SW 1271 (cell line): ENCODE measurements around the gene USP15.
A peak's percentile ranks its signal among the peaks of the same experiment; 100 is the strongest.

Experiments used
- DNase-seq, 2 experiments: peaks; one replicate each; lab custom pipeline; 2025; lab: John Stamatoyannopoulos, UW

USP15 gene

GRCh38 chr12:62258231-62258630 lies 2.0 kb upstream of the USP15 start:
- no peak for DNase-seq

GRCh38 chr12:62258941-62259630 lies 1.1 kb upstream of the USP15 start:
- peak in 1 of 2 experiments; percentile 42 for DNase-seq

- DNase-seq = no peak
Observed at GRCh38 chr12:62259631-62259992, 592 bp upstream of the USP15 start.

- peak in 1 of 2 experiments; percentile 27 for DNase-seq
Observed at GRCh38 chr12:62260733-62261683, 804 bp downstream of the USP15 start.

- DNase-seq = no peak
Observed at GRCh38 chr12:62261876-62262517, 1.8 kb downstream of the USP15 start.

GRCh38 chr12:62263232-62263631 lies 3.0 kb downstream of the USP15 start:
- DNase-seq = no peak

GRCh38 chr12:62263966-62264365 lies 3.8 kb downstream of the USP15 start:
- DNase-seq = no peak

GRCh38 chr12:62264706-62265105 lies 4.5 kb downstream of the USP15 start:
- no peak for DNase-seq

- no peak for DNase-seq
Observed at GRCh38 chr12:62265511-62265910, 5.3 kb downstream of the USP15 start.

GRCh38 chr12:62267026-62267425 lies 6.8 kb downstream of the USP15 start:
- no peak for DNase-seq

- DNase-seq = no peak
Observed at GRCh38 chr12:62267480-62267879, 7.3 kb downstream of the USP15 start.

- peak in 1 of 2 experiments; percentile 16 for DNase-seq
Observed at GRCh38 chr12:62268956-62269355, 8.8 kb downstream of the USP15 start.

GRCh38 chr12:62269464-62270228 lies 9.4 kb downstream of the USP15 start:
- DNase-seq = no peak

GRCh38 chr12:62270384-62270783 lies 10.2 kb downstream of the USP15 start:
- DNase-seq = no peak

GRCh38 chr12:62270872-62271271 lies 10.7 kb downstream of the USP15 start:
- DNase-seq = no peak

- DNase-seq = no peak
Observed at GRCh38 chr12:62272936-62273552, 12.8 kb downstream of the USP15 start.

- no peak for DNase-seq
Observed at GRCh38 chr12:62273724-62274380, 13.6 kb downstream of the USP15 start.

GRCh38 chr12:62278022-62278421 lies 17.8 kb downstream of the USP15 start:
- DNase-seq = no peak

GRCh38 chr12:62279058-62279457 lies 18.9 kb downstream of the USP15 start:
- no peak for DNase-seq

GRCh38 chr12:62279961-62280360 lies 19.8 kb downstream of the USP15 start:
- no peak for DNase-seq
